ENCODE data around the gene VWF.
"Not testable (repeated sequence)": the region's sequence is repeated elsewhere in the genome, so short reads cannot be mapped to it uniquely, and the experiment has no call there.

VWF gene

DNA sequence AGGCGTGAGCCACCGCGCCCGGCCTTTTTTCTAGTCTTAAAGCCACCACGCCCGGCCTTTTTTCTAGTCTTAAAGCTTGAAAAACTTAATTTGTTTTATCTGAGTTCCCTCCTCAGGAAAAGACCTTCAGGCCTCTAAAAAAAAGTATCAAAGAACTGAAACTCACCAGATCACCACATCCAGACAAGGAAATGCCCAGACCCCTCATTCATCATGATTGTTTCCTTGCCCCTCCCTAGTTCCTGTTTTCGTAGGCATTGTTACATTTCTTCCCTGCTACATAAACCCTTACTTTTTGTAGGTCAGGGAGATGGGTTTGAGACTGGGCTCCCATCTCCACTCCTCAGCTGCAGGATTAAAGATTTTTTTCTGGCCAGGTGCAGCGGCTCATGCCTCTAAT lies 21.1 kb upstream of the VWF start:
- no peak for DNase-seq (ENCODE audit: low read depth, low spot score)

DNA sequence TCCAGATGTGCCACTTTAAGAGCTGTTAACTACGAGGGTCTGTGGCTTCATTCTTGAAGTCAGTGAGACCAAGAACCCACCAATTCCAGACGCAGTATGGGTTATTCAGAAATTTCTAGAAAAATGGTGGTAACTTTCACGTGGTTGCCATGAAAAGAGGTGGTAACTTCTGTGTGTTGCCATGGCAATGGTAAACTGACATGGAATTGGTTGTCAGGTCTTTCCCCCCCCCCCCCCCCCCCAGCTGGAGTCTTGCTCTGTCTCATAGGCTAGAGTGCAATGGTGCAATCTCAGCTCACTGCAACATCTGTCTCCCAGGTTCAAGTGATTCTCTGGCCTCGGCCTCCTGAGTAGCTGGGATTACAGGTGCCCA lies 18.8 kb upstream of the VWF start:
- no peak for DNase-seq (ENCODE audit: low read depth, low spot score)

- DNase-seq (ENCODE audit: low read depth, low spot score): not testable (repeated sequence)
These were observed 18.2 kb upstream of the VWF start for GRCh38 chr12:6142368-6143302.

GRCh38 chr12:6141731-6142367 lies 17.4 kb upstream of the VWF start:
- not testable (repeated sequence) for DNase-seq (ENCODE audit: low read depth, low spot score)

- peak; percentile 78 for DNase-seq (ENCODE audit: low read depth, low spot score)
These were observed 16.4 kb upstream of the VWF start for GRCh38 chr12:6140651-6141447.

GRCh38 chr12:6135071-6135470 lies 10.6 kb upstream of the VWF start:
- DNase-seq (ENCODE audit: low read depth, low spot score): no peak

DNA sequence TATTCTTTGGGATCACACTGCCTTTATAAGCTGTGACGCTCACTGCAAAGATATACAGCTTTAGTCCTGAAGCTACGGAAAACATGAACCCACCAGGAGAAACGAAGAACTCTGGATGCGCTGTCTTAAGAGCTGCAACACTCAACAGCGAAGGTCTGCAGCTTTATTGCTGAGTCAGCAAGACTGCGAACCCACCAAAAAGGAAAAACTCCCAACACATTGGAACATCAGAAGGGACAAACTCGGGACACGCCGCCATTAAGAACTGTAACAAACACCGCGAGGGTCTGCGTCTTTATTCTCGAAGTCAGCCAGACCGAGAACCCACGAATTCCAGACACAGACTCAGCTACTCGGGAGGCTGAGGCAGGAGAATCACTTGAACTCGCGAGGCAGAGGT lies 9.2 kb upstream of the VWF start:
- DNase-seq (ENCODE audit: low read depth, low spot score): no peak

- DNase-seq (ENCODE audit: low read depth, low spot score): no peak
These were observed 8.0 kb upstream of the VWF start for GRCh38 chr12:6132496-6132895.

- no peak for DNase-seq (ENCODE audit: low read depth, low spot score)
These were observed 789 bp upstream of the VWF start for GRCh38 chr12:6125310-6125608.

- no peak for DNase-seq (ENCODE audit: low read depth, low spot score)
These were observed 1.2 kb downstream of the VWF start for GRCh38 chr12:6123258-6123657.

DNA sequence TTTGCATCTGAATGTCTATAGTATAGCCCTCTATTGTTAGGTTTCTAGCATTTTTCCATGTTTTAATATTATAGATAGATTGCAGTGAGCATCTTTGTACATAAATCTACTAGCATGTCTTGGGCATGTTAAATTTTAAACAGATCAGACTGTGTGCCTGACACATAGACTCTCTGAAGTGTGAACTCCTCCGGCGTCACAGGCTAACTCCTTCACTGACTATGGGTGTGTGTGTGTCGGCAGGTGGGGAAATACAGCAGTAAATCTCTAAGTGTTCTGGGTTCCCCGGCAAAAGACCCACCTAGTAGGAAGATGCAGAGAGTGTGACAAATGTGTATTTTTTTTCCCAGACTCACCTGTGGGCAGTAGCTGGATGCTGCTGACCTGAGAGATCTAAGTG lies 2.3 kb downstream of the VWF start:
- no peak for DNase-seq (ENCODE audit: low read depth, low spot score)

GRCh38 chr12:6120796-6121473 lies 3.5 kb downstream of the VWF start:
- no peak for DNase-seq (ENCODE audit: low read depth, low spot score)

- no peak for DNase-seq (ENCODE audit: low read depth, low spot score)
These were observed 5.4 kb downstream of the VWF start for GRCh38 chr12:6118891-6119568.

DNA sequence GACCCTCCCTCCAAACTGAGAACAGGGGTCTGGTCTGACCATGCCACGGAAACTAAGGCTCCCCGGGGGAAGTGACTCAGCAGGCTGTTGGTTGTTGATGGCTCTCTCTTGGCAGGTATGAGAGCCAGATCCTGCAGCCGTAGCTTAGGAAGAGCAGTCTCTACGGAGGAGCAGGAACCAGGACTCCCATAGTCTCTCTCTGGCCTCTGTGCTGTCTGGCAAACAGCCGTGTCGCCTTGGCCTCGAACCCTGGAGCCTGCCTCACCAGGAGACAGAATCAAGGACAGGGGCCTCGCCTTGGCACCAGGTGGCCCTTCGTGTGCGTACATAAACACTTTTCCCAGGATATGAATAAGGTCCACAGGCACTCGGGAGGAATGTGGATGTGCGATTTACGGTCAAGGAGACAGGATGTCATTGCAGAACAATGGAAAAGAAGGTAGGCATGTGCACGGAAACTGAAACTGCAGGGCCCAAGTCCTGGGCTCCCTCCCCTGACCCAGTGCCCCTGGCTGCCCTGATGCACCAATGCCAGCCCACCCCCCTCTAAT lies 7.9 kb downstream of the VWF start:
- DNase-seq (ENCODE audit: low read depth, low spot score): no peak

DNA sequence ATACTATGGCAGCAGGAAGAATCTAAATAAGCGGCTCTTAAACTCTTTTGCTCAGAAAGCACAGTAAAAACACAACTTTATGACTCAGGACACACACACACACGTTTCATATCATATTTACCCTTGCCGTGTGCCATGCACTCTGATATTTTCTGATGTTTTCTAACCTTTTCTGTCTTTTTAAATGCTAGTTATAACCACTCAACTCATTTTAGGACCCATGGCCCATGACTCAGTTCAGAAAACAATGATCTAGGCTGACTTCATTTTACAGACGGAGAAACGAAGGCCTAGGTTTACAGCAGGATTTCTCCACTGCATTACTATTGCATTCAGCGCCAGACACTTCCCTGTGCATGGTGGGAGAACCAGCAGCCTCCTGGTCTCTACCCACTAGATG lies 9.1 kb downstream of the VWF start:
- no peak for DNase-seq (ENCODE audit: low read depth, low spot score)

DNA sequence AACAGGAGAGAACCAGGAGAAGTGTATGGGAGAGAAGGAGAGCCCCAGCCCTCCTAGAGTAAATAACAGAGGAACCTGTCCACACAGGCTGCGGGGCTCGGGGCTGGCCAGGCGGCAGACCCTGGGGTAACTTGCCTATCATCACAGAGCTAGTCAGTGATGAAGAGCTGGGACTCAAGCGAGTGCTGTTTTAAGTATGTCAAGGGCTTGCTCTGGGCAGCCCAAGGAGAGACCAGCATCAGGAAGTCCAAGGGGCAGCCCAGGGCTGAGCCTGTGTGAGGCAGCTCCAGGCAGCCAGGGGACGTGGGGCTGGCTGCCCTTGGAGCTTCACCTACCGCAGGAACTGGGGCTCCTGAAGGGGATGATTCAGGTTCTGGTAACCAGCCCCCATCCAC lies 10.0 kb downstream of the VWF start:
- no peak for DNase-seq (ENCODE audit: low read depth, low spot score)

GRCh38 chr12:6113691-6114475 lies 10.6 kb downstream of the VWF start:
- DNase-seq (ENCODE audit: low read depth, low spot score): no peak

DNA sequence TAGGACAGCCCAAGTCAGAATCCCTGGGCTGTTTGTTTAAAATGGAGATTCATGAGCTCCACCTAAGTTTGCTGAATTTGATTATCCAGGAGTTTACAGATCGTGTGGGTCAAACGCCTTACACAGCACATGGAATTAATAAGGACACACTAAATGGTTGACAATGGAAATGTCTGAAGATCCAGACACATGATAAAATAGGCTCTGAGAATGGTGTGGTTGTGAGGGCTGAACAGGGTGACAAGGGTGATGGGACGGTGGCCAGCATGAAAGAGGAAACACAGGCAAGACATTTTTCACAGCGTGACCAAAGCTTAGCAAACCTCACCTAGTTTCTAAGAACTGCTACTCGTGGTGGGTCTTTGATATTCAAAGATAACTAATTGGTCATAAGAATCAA lies 12.5 kb downstream of the VWF start:
- no peak for DNase-seq (ENCODE audit: low read depth, low spot score)

DNA sequence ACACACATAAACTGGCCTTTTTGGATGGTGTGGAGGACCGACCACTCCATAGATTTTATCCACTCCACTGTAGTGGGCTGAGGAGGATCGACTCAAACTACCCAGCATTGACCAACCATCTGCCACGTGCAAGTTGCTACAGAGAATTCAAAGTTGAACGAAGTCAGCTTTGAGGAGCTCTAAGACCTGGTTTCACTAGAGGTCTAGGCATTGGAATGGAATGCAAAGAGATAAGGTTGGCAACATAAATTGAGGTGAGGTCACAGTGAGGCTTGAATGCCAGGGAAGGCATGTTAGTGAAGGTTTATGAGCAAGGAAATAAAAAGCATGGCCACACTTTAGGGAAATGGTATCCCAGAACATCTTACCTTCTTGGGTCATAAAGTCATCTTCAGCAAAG lies 14.5 kb downstream of the VWF start:
- no peak for DNase-seq (ENCODE audit: low read depth, low spot score)

GRCh38 chr12:6106218-6106617 lies 18.3 kb downstream of the VWF start:
- no peak for DNase-seq (ENCODE audit: low read depth, low spot score)

All from smooth muscle cell of the brain vasculature (primary cell).